ENCODE results near the gene ANKRD40.
"Not testable (repeated sequence)": the region's sequence is repeated elsewhere in the genome, so short reads cannot be mapped to it uniquely, and the experiment has no call there.

ANKRD40 gene

GRCh38 chr17:50707289-50708049 is at the start of gene ANKRD40:
ANKRD40 (minus strand) TSS chr17:50707914; CDS start chr17:50707654, 260 bp downstream.
- peak; percentile 86 for DNase-seq (ENCODE audit: low read depth)

- no peak for DNase-seq (ENCODE audit: low read depth)
Observed at GRCh38 chr17:50754521-50754920, 46.8 kb upstream of the ANKRD40 start.

GRCh38 chr17:50749245-50749644 is 41.5 kb upstream of the ANKRD40 start:
- DNase-seq (ENCODE audit: low read depth), result no peak

- DNase-seq (ENCODE audit: low read depth), result no peak
Observed at GRCh38 chr17:50745631-50746030, 37.9 kb upstream of the ANKRD40 start.

GRCh38 chr17:50739098-50739497 is 31.4 kb upstream of the ANKRD40 start:
- DNase-seq (ENCODE audit: low read depth), result no peak

- DNase-seq (ENCODE audit: low read depth), result no peak
Observed at GRCh38 chr17:50737118-50737698, 29.5 kb upstream of the ANKRD40 start.

GRCh38 chr17:50735287-50735686 is 27.6 kb upstream of the ANKRD40 start:
- DNase-seq (ENCODE audit: low read depth), result no peak

- DNase-seq (ENCODE audit: low read depth), result no peak
Observed at GRCh38 chr17:50731575-50732460, 24.1 kb upstream of the ANKRD40 start.

- no peak for DNase-seq (ENCODE audit: low read depth)
Observed at GRCh38 chr17:50728881-50729765, 21.4 kb upstream of the ANKRD40 start.

GRCh38 chr17:50728112-50728429 is 20.4 kb upstream of the ANKRD40 start:
- DNase-seq (ENCODE audit: low read depth), result no peak

GRCh38 chr17:50725769-50726655 is 18.3 kb upstream of the ANKRD40 start:
- no peak for DNase-seq (ENCODE audit: low read depth)

- DNase-seq (ENCODE audit: low read depth), result not testable (repeated sequence)
Observed at GRCh38 chr17:50724622-50725021, 16.9 kb upstream of the ANKRD40 start.

GRCh38 chr17:50722746-50723145 is 15.0 kb upstream of the ANKRD40 start:
- DNase-seq (ENCODE audit: low read depth), result no peak

- no peak for DNase-seq (ENCODE audit: low read depth)
Observed at GRCh38 chr17:50721194-50722010, 13.7 kb upstream of the ANKRD40 start.

GRCh38 chr17:50719924-50720794 is 12.4 kb upstream of the ANKRD40 start:
- DNase-seq (ENCODE audit: low read depth), result peak; percentile 22

GRCh38 chr17:50719144-50719923 is 11.6 kb upstream of the ANKRD40 start, which contains the start of gene LUC7L3:
LUC7L3 (plus strand) TSS chr17:50719603; CDS start chr17:50719733, 130 bp downstream.
- DNase-seq (ENCODE audit: low read depth), result peak; percentile 87

GRCh38 chr17:50715471-50715870 is 7.8 kb upstream of the ANKRD40 start:
- no peak for DNase-seq (ENCODE audit: low read depth)

- no peak for DNase-seq (ENCODE audit: low read depth)
Observed at GRCh38 chr17:50712641-50713040, 4.9 kb upstream of the ANKRD40 start.
